K562 (cell line): ENCODE measurements around the gene SULT1C4. TPM values are rescaled to one million over a fixed set of nuclear protein-coding genes. Genes with fewer than 3 reads are reported as not detected.

Experiments
- ATAC-seq: fragments of 200-7000 bp; cut with Tn5 transposase; 3 replicates; pipeline ENCODE4 v1.9.1; 2020; ENCODE audit warnings: moderate library complexity
- BruUV-seq: library from RNA; stranded (reverse); fragments of 400-500 nt; replicated peaks from 2 replicates; lab custom pipeline; 2021; lab: Mats Ljungman, UMichigan
- CTCF ChIA-PET: fragments of 300-600 bp; formaldehyde crosslinking; extraction: SDS; loops from one replicate; lab custom pipeline; 2021; ENCODE audit warnings: low intra/inter-chr PET ratio; lab: Yijun Ruan, JAX
- POLR2A ChIA-PET: fragments of 300-600, 350-650 bp; sonication (Branson Sonifier 250); formaldehyde crosslinking; extraction: SDS; loops from one replicate; lab custom pipeline; 2021; ENCODE audit warnings: antibody characterized with exemption, inconsistent platforms; lab: Yijun Ruan, JAX
- DNase-seq, 4 experiments: peaks; one replicate each; pipeline versions ENCODE4 v3.0.0 to v3.0.0-alpha.2; 2011 to 2018; ENCODE audit warnings: low spot score in 3 of 4, mixed read lengths in 3 of 4; ENCODE audit errors: extremely low read depth in 1 of 4
- FAIRE-seq: peaks from 2 replicates; lab custom pipeline; 2011; peaks lifted over from hg19 to GRCh38; lab: Jason Lieb, UNC
- H2AFZ ChIP-seq: 2 replicates; pipeline ENCODE4 v1.6.0; 2011; ENCODE audit warnings: low read depth, low read length, control low read depth, inconsistent platforms
- H3K27ac ChIP-seq: fragments of 200-600 bp; 3 replicates; pipeline ENCODE4 v1.8.0; 2011; ENCODE audit warnings: low read depth, mild to moderate bottlenecking, control low read depth, inconsistent platforms, low read length, moderate library complexity, mixed read lengths; ENCODE audit errors: extremely low read depth
- H3K27me3 ChIP-seq, 2 experiments: fragments of 300-600 bp in 1 of 2; 2 replicates in 1 of 2; 3 replicates in 1 of 2; pipeline versions ENCODE4 v1.6.0 to v1.8.0; 2011; ENCODE audit warnings: inconsistent platforms in 2 of 2, low read length in 2 of 2, mild to moderate bottlenecking in 1 of 2, mixed read lengths in 1 of 2, moderate library complexity in 1 of 2; ENCODE audit not compliant: control insufficient read depth in 2 of 2, insufficient read depth in 2 of 2
- H3K36me3 ChIP-seq: fragments of 300-600 bp; 3 replicates; pipeline ENCODE4 v1.8.0; 2011; ENCODE audit warnings: mild to moderate bottlenecking, low read length, inconsistent platforms; ENCODE audit not compliant: control insufficient read depth, insufficient read depth
- H3K4me1 ChIP-seq, 2 experiments: fragments of 200-600 bp in 1 of 2; replicated peaks in 1 of 2; 2 replicates in 1 of 2; 3 replicates in 1 of 2; pipeline versions ENCODE4 v1.5.1 to v1.8.0; 2011; ENCODE audit warnings: inconsistent platforms in 2 of 2, low read length in 2 of 2, mild to moderate bottlenecking in 1 of 2, mixed read lengths in 1 of 2, moderate library complexity in 1 of 2; ENCODE audit not compliant: control insufficient read depth in 2 of 2, insufficient read depth in 2 of 2
- H3K4me2 ChIP-seq: 2 replicates; pipeline ENCODE4 v1.6.1; 2011; ENCODE audit warnings: low read length, control low read depth, inconsistent platforms, mixed read lengths; ENCODE audit not compliant: insufficient read depth
- H3K4me3 ChIP-seq: fragments of 200-600 bp; sonication (generic), shearing (Covaris generic); 2 replicates; pipeline ENCODE4 v1.5.1; 2016; ENCODE audit warnings: control low read depth, inconsistent platforms
- H3K79me2 ChIP-seq: fragments of 200-600 bp; 3 replicates; pipeline ENCODE4 v1.8.0; 2011; ENCODE audit warnings: low read length, inconsistent platforms; ENCODE audit not compliant: control insufficient read depth, insufficient read depth
- H3K9ac ChIP-seq, 2 experiments: 2 replicates each; pipeline versions ENCODE4 v1.6.0 to v1.6.1; 2011; ENCODE audit warnings: low read depth in 2 of 2, low read length in 2 of 2, control low read depth in 1 of 2, inconsistent platforms in 1 of 2, mild to moderate bottlenecking in 1 of 2, mixed read lengths in 1 of 2; ENCODE audit not compliant: insufficient read depth in 1 of 2
- H3K9me1 ChIP-seq: one replicate; pipeline ENCODE4 v1.6.0; 2011; ENCODE audit warnings: inconsistent platforms, mild to moderate bottlenecking, low read length, moderate library complexity; ENCODE audit not compliant: control insufficient read depth, insufficient read depth
- H3K9me3 ChIP-seq: replicated peaks from 2 replicates; pipeline ENCODE4 v1.5.1; 2011; ENCODE audit warnings: low read depth, low read length, inconsistent platforms; ENCODE audit not compliant: control insufficient read depth, insufficient read depth
- H4K20me1 ChIP-seq: replicated peaks from 2 replicates; pipeline ENCODE4 v1.6.1; 2011; ENCODE audit warnings: low read length, inconsistent platforms, mixed read lengths; ENCODE audit not compliant: control insufficient read depth, insufficient read depth
- ATF7 ChIP-seq: fragments of 450-650 bp; IDR thresholded peaks from 2 replicates; pipeline ENCODE4 v1.7.1; 2014; ENCODE audit warnings: mild to moderate bottlenecking, moderate library complexity
- BMI1 ChIP-seq: fragments of 150-350 bp; IDR thresholded peaks from 2 replicates; pipeline ENCODE4 v1.6.1; 2014; ENCODE audit warnings: low read length
- CREBBP ChIP-seq: IDR thresholded peaks from one replicate; pipeline ENCODE4 v1.6.1; 2012; ENCODE audit warnings: low read depth, mild to moderate bottlenecking, control low read depth, inconsistent platforms, low read length
- HDAC3 ChIP-seq: fragments of 450-650 bp; IDR thresholded peaks from 2 replicates; pipeline ENCODE4 v1.6.1; 2018; ENCODE audit warnings: borderline replicate concordance, mild to moderate bottlenecking, moderate library complexity; ENCODE audit not compliant: partially characterized antibody
- KDM1A ChIP-seq, 2 experiments: fragments of 450-650 bp; IDR thresholded peaks; 2 replicates each; pipeline ENCODE4 v1.6.1; 2016; ENCODE audit warnings: mild to moderate bottlenecking in 2 of 2
- MCM7 ChIP-seq, 2 experiments: fragments of 450-650 bp; IDR thresholded peaks; 2 replicates each; pipeline ENCODE4 v1.6.1; 2016 to 2018
- NFATC3 ChIP-seq: fragments of 450-650 bp; IDR thresholded peaks from 2 replicates; pipeline ENCODE4 v1.6.1; 2017; ENCODE audit warnings: mild to moderate bottlenecking
- PHF21A ChIP-seq: fragments of 450-650 bp; IDR thresholded peaks from 2 replicates; pipeline ENCODE4 v1.6.1; 2017; ENCODE audit warnings: low read depth, borderline replicate concordance
- SIX5 ChIP-seq, 2 experiments: IDR thresholded peaks; 2 replicates each; pipeline ENCODE4 v1.6.1; 2011; ENCODE audit warnings: low read length in 2 of 2, borderline replicate concordance in 1 of 2, low read depth in 1 of 2, mild to moderate bottlenecking in 1 of 2, moderate library complexity in 1 of 2; ENCODE audit not compliant: insufficient read depth in 1 of 2
- WHSC1 ChIP-seq: IDR thresholded peaks from one replicate; pipeline ENCODE4 v1.6.1; 2012; ENCODE audit warnings: low read length, control low read depth, inconsistent platforms
- WGBS: fragments of 100-300 bp; shearing (Covaris generic); methylation state at CpG from one replicate; pipeline ENCODE4 v1.1.6; 2016; ENCODE audit warnings: low coverage, mixed read lengths; ENCODE audit not compliant: insufficient coverage; ENCODE audit errors: missing lambda C conversion rate; 5-methylcytosine and 5-hydroxymethylcytosine counted together
- in situ Hi-C: fragments of 300-500 bp; cut with MboI; formaldehyde crosslinking; loops from 4 replicates; pipeline ENCODE4 v1.15.0; 2018; ENCODE audit warnings: inconsistent platforms, mixed read lengths
- intact Hi-C: fragments of 100-400 bp; cut with micrococcal nuclease; formaldehyde crosslinking; loops from 2 replicates; pipeline ENCODE4 v1.14.2; 2022
- polyA plus RNA-seq, 8 experiments: library from polyadenylated mRNA; depleted of rRNA in 4 of 8; stranded (reverse) in 5 of 8; unstranded in 3 of 8; fragments of >200 nt; fragmentation: Nextera tagmentation in 2 of 8; fragmentation: Illumina TruSeq in 1 of 8; extraction: Ambion mirVana in 2 of 8; extraction: Trizol in 1 of 8; gene quantifications; 2 replicates each; pipeline versions ENCODE4 v1.2.1 to v1.2.3, GENCODE V29; 2011 to 2014; ENCODE audit warnings: inconsistent platforms in 1 of 8, missing spikeins in 1 of 8
- total RNA-seq, 7 experiments: library from RNA; depleted of rRNA in 6 of 7; stranded (reverse); fragments of >200 nt in 6 of 7; fragmentation: Illumina TruSeq in 2 of 7; extraction: Trizol in 2 of 7; gene quantifications; 2 replicates each; pipeline versions ENCODE4 v1.2.1 to v1.2.3, GENCODE V29; 2011 to 2021; ENCODE audit warnings: low replicate concordance in 1 of 7
- TF ChIP-seq, protein P1 (sequence below): fragments of 250-450 bp; sonication (Bioruptor Pico); IDR thresholded peaks from 2 replicates; pipeline ENCODE4 v1.5.0; 2021
- TF ChIP-seq, protein P2 (sequence below): sonication (generic); formaldehyde crosslinking; IDR thresholded peaks from 2 replicates; pipeline ENCODE4 v1.5.0; 2020; ENCODE audit warnings: missing genetic modification reagents
- TF ChIP-seq, protein P3 (sequence below): fragments of 450-650 bp; IDR thresholded peaks from 2 replicates; pipeline ENCODE4 v1.6.1; 2016; ENCODE audit warnings: missing biosample characterization, missing genetic modification characterization
- TF ChIP-seq, protein P4 (sequence below): sonication (generic); formaldehyde crosslinking; IDR thresholded peaks from 2 replicates; pipeline ENCODE4 v1.8.0; 2022; ENCODE audit warnings: mild to moderate bottlenecking, missing genetic modification reagents

SULT1C4 gene
- total and polyA plus RNA-seq, 9 of the 15 experiments (the other 6 are each of a cell fraction or from before 2014, with no cell fraction given) = 0.04 to 0.14 (median 0.09) TPM; not detected in 5

DNA sequence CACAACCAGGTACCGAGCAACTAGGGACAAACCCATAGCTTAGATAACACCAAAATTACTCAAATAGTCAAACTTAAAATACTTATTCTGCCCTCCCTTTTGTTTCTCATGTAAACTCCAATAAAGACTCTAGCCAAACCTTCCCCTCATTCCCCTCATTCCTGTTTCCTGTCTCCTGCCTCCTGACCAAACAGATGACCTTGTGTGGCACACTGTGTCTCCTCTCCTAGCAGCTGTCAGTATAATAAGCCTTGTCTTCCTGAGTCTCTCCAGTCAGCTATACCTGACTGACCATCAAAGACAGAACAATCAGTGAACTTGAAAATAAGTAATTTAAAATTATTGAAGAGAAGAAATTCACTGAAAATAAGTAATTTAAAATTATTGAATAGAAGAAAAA lies 14.3 kb downstream of the SULT1C4 start:
- FAIRE-seq = no peak
- no peaks in the 10 kb centered on the region for H3K4me1 ChIP-seq
- intact Hi-C loops = loop anchor here (5.0 kb wide), 1 partner anchor 40 kb away; no protein-coding TSS in a partner anchor
- 35% methylated on average over 1 of the region's 1 CpG for WGBS
- H4K20me1 ChIP-seq = no peaks in the 10 kb centered on the region
- no peak overlapping the region for H3K27ac ChIP-seq
- no peaks in the 10 kb centered on the region for H3K27me3 ChIP-seq
- TF ChIP-seq ATF7 = no peak
- TF ChIP-seq, protein P1, sequence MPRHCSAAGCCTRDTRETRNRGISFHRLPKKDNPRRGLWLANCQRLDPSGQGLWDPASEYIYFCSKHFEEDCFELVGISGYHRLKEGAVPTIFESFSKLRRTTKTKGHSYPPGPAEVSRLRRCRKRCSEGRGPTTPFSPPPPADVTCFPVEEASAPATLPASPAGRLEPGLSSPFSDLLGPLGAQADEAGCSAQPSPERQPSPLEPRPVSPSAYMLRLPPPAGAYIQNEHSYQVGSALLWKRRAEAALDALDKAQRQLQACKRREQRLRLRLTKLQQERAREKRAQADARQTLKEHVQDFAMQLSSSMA (CRISPR knock-in tag) = no peak
- TF ChIP-seq PHF21A = no peak
- no peak overlapping the region for H3K9ac ChIP-seq
- no peak for ATAC-seq
- H3K36me3 ChIP-seq = no peaks in the 10 kb centered on the region
- ChIA-PET CTCF (no interaction called here), POLR2A (interaction anchor here (2.5 kb wide), 1 partner anchor 10 kb away, joined by 6 read pairs; no protein-coding TSS in a partner anchor)
- no peak overlapping the region for H3K4me3 ChIP-seq
- in situ Hi-C loops = no loop called here
- no peak overlapping the region for H2AFZ ChIP-seq
- no TSS peak for BruUV-seq
- H3K4me2 ChIP-seq = no peak overlapping the region
- no peaks in the 10 kb centered on the region for H3K79me2 ChIP-seq
- H3K9me1 ChIP-seq = no peaks in the 10 kb centered on the region
- no peaks in the 10 kb centered on the region for H3K9me3 ChIP-seq
- no peak for DNase-seq

DNA sequence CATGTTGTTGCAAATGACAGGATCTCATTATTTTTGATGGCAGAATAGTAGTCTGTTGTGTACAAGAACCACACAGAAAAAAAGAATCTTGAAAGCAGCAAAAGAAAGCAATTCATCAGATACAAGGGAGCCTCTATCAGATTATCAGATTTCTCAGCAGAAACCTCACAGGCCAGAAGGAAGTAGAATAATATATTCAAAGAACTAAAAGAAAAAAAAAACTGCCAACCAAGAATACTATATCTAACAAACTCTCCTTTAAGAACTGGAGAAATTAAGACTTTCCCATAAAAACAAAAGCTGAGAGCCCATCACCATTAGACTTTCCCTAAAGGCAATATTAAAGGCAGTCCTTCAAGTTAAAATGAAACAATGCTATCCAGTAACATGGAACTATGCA lies 15.4 kb downstream of the SULT1C4 start:
- Histone ChIP-seq H3K9ac (no peak overlapping the region), H4K20me1 (no peaks in the 10 kb centered on the region), H3K27ac (no peak overlapping the region), H3K9me1 (no peaks in the 10 kb centered on the region), H3K9me3 (no peaks in the 10 kb centered on the region; the same call in 1 of the 2 replicates), H3K27me3 (no peaks in the 10 kb centered on the region), H3K36me3 (no peaks in the 10 kb centered on the region), H3K4me3 (no peak overlapping the region), H2AFZ (no peak overlapping the region), H3K4me2 (no peak overlapping the region), H3K4me1 (no peaks in the 10 kb centered on the region), H3K79me2 (no peaks in the 10 kb centered on the region)
- in situ Hi-C loops (no loop called here), intact Hi-C loops (loop anchor here (5.0 kb wide), 1 partner anchor 41 kb away; no protein-coding TSS in a partner anchor)
- POLR2A ChIA-PET = interaction anchor here (2.5 kb wide), 1 partner anchor 9 kb away, joined by 6 read pairs; no protein-coding TSS in a partner anchor
- CTCF ChIA-PET = no interaction called here
- no peak for ATAC-seq
- no peak for DNase-seq
- FAIRE-seq = no peak
- BruUV-seq = no TSS peak
- TF ChIP-seq BMI1 (no peak), SIX5 (IDR thresholded peaks at IDR 0.05; ENCODE audit: borderline replicate concordance in 1 of 2, insufficient read depth in 1 of 2, low read depth in 1 of 2, low read length in 2 of 2) (no peak), MCM7 (IDR thresholded peaks at IDR 0.05) (no peak), WHSC1 (no peak), KDM1A (IDR thresholded peaks at IDR 0.05) (no peak), NFATC3 (no peak), CREBBP (no peak), HDAC3 (no peak)
- TF ChIP-seq, protein P2, sequence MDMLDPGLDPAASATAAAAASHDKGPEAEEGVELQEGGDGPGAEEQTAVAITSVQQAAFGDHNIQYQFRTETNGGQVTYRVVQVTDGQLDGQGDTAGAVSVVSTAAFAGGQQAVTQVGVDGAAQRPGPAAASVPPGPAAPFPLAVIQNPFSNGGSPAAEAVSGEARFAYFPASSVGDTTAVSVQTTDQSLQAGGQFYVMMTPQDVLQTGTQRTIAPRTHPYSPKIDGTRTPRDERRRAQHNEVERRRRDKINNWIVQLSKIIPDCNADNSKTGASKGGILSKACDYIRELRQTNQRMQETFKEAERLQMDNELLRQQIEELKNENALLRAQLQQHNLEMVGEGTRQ (CRISPR knock-in tag) = no peak
- TF ChIP-seq, protein P3, sequence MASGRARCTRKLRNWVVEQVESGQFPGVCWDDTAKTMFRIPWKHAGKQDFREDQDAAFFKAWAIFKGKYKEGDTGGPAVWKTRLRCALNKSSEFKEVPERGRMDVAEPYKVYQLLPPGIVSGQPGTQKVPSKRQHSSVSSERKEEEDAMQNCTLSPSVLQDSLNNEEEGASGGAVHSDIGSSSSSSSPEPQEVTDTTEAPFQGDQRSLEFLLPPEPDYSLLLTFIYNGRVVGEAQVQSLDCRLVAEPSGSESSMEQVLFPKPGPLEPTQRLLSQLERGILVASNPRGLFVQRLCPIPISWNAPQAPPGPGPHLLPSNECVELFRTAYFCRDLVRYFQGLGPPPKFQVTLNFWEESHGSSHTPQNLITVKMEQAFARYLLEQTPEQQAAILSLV (tag) = no peak
- TF ChIP-seq, protein P4, sequence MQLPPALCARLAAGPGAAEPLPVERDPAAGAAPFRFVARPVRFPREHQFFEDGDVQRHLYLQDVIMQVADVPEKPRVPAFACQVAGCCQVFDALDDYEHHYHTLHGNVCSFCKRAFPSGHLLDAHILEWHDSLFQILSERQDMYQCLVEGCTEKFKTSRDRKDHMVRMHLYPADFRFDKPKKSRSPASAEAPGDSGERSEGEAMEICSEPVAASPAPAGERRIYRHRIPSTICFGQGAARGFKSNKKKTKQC (CRISPR knock-in tag) = no peak
